Gastrocnemius medialis (tissue), 4 donors: ENCODE results near the gene LRFN2.

Experiments used
- CTCF ChIP-seq, 5 experiments: fragments of 450-650 bp in 3 of 5; fragments of 200-600 bp in 2 of 5; sonication (generic) in 2 of 5; IDR thresholded peaks in 4 of 5; conservative IDR thresholded peaks in 1 of 5; 1 replicate in 4 of 5; 2 replicates in 1 of 5; pipeline ENCODE4 v1.5.1; 2016 to 2019; ENCODE audit warnings: antibody characterized with exemption in 5 of 5, mild to moderate bottlenecking in 3 of 5, moderate library complexity in 3 of 5
- POLR2A ChIP-seq, 2 donors: fragments of 450-650 bp; IDR thresholded peaks; one replicate each; pipeline ENCODE4 v1.6.1; 2017; ENCODE audit warnings: antibody characterized with exemption in 2 of 2, mild to moderate bottlenecking in 2 of 2, moderate library complexity in 2 of 2

- TF ChIP-seq CTCF (IDR thresholded peaks at IDR 0.05 in 4 of 5, conservative IDR thresholded peaks at IDR 0.05 in 1 of 5), result no peak
- no peak for TF ChIP-seq POLR2A (IDR thresholded peaks at IDR 0.05)
Observed at GRCh38 chr6:40630051-40630450, 42.9 kb upstream of the LRFN2 start.
